OCI-LY1 (cell line): ENCODE measurements around the gene TMEM95.

ENCODE experiments used
- H2AFZ ChIP-seq: fragments of 200-600 bp; sonication (generic), shearing (Covaris generic); 2 replicates; pipeline ENCODE4 v1.6.0; 2014; ENCODE audit warnings: antibody characterized with exemption, mild to moderate bottlenecking, low read length
- H3F3A ChIP-seq: fragments of 200-600 bp; sonication (generic), shearing (Covaris generic); 2 replicates; pipeline ENCODE4 v1.6.0; 2014; ENCODE audit warnings: mild to moderate bottlenecking, antibody characterized with exemption, low read length, moderate library complexity; ENCODE audit not compliant: insufficient read depth
- H3K27ac ChIP-seq: fragments of 200-600 bp; sonication (generic); 2 replicates; pipeline ENCODE4 v1.5.1; 2014; ENCODE audit warnings: low read length, mixed run types, mild to moderate bottlenecking, low read depth; ENCODE audit not compliant: poor library complexity, severe bottlenecking
- H3K27me3 ChIP-seq: fragments of 200-600 bp; sonication (generic); 2 replicates; pipeline ENCODE4 v1.6.0; 2014; ENCODE audit warnings: antibody characterized with exemption, mild to moderate bottlenecking, low read length, moderate library complexity; ENCODE audit not compliant: insufficient read depth
- H3K36me3 ChIP-seq: fragments of 200-600 bp; sonication (generic); 2 replicates; pipeline ENCODE4 v1.6.1; 2014; ENCODE audit warnings: mild to moderate bottlenecking, antibody characterized with exemption, low read length, moderate library complexity, mixed read lengths; ENCODE audit not compliant: insufficient read depth
- H3K4me1 ChIP-seq: fragments of 200-600 bp; sonication (generic); 2 replicates; pipeline ENCODE4 v1.5.1; 2014; ENCODE audit warnings: mild to moderate bottlenecking, low read length, moderate library complexity; ENCODE audit not compliant: insufficient read depth, severe bottlenecking
- H3K4me2 ChIP-seq: fragments of 200-600 bp; sonication (generic), shearing (Covaris generic); 2 replicates; pipeline ENCODE4 v1.6.1; 2014; ENCODE audit warnings: low read length
- H3K4me3 ChIP-seq: fragments of 200-600 bp; sonication (generic); 2 replicates; pipeline ENCODE4 v1.5.1; 2014; ENCODE audit warnings: low read length, low read depth, mild to moderate bottlenecking, mixed read lengths; ENCODE audit not compliant: poor library complexity, severe bottlenecking
- H3K79me2 ChIP-seq: fragments of 200-600 bp; shearing (Covaris generic); 2 replicates; pipeline ENCODE4 v1.6.1; 2016; ENCODE audit warnings: mixed run types, low read length, mixed read lengths; ENCODE audit not compliant: insufficient read depth
- H3K9ac ChIP-seq: fragments of 200-600 bp; sonication (generic), shearing (Covaris generic); 2 replicates; pipeline ENCODE4 v1.6.1; 2014; ENCODE audit warnings: mild to moderate bottlenecking, low read length, mixed read lengths
- H3K9me2 ChIP-seq: fragments of 200-600 bp; sonication (generic), shearing (Covaris generic); 2 replicates; pipeline ENCODE4 v1.6.1; 2014; ENCODE audit warnings: low read depth, mild to moderate bottlenecking, low read length, mixed read lengths
- H3K9me3 ChIP-seq: fragments of 200-600 bp; shearing (Covaris generic); 2 replicates; pipeline ENCODE4 v1.6.1; 2014; ENCODE audit warnings: low read length, mixed read lengths
- H4K20me1 ChIP-seq: fragments of 200-600 bp; sonication (generic), shearing (Covaris generic); 2 replicates; pipeline ENCODE4 v1.6.0; 2016; ENCODE audit warnings: mild to moderate bottlenecking, low read length; ENCODE audit not compliant: insufficient read depth
- CTCF ChIP-seq: fragments of 200-600 bp; sonication (generic), shearing (Covaris generic); IDR thresholded peaks from 2 replicates; pipeline ENCODE4 v1.5.1; 2017; ENCODE audit warnings: mild to moderate bottlenecking, antibody characterized with exemption, low read length, moderate library complexity, mixed read lengths
- EZH2 ChIP-seq: fragments of 200-600 bp; sonication (generic), shearing (Covaris generic); IDR thresholded peaks from 2 replicates; pipeline ENCODE4 v1.8.0; 2017; ENCODE audit warnings: borderline replicate concordance, mixed run types, mild to moderate bottlenecking, antibody characterized with exemption, low read length, moderate library complexity, mixed read lengths

The TMEM95 gene

DNA sequence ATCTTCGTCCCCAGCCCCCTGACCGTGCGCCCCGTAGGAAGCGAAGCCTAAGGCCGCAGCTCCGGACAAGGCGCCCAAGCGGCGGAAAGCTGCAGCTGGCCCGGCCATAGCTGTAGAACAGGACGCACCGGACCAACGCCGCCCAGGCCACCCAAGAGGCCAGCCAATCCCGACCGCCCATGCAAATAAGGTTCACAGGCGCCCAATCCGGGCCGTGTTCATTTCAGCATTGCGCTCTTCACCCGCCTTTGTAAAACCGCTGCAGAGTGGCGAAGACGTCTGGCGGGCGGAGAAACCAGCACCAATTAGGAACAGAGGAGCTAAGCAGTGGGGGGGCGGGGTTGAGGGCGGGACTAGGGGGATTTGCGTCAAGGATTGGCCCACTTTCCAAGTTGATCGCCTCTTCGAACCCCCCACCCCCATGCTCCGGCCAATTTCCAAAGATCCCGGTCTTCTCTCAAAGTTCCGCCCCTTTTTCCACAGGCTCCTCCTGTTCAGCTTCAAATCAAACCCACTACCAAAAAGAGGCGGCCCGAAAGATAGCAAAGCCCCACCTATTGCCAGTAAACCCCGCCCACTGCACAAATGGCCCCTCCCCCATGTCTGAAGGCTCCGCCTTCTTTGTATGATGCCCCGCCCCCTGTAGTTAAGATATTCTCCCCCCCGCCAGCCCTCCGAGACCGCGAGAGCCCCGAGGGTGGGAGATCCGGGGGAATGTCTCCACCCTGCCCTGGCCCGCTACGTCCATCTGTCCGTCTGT, 49.2 kb downstream of the TMEM95 start, which contains the start of gene TMEM256:
TMEM256 (minus strand) TSS at position 121 of the 760 bp plus-strand sequence; CDS start at position 108, 13 bp downstream.
- Histone ChIP-seq H3K9ac (peak within 1 kb of the TSS; percentile 78), H2AFZ (no peak within 1 kb of the TSS), H3K36me3 (no peaks in the 10 kb centered on the region)

GRCh38 chr17:7404737-7405349, 49.9 kb downstream of the TMEM95 start:
- no peaks in the 10 kb centered on the region for H4K20me1 ChIP-seq
- peaks cover 9% of the 10 kb centered on the region for H3K27me3 ChIP-seq
- H3K4me3 ChIP-seq, result peak overlapping the region; percentile 77
- peaks cover 15% of the 10 kb centered on the region for H3K4me1 ChIP-seq
- H3F3A ChIP-seq, result 0 out of 2 replicates have a peak, but pooled peaks cover 3% of the 10 kb centered on the region
- H3K9ac ChIP-seq, result peak overlapping the region; percentile 48; the same call in 1 of the 2 replicates
- H3K9me3 ChIP-seq, result no peaks in the 10 kb centered on the region
- H3K9me2 ChIP-seq, result no peaks in the 10 kb centered on the region
- H3K36me3 ChIP-seq, result no peaks in the 10 kb centered on the region
- peak overlapping the region; percentile 65 for H3K4me2 ChIP-seq
- no peaks in the 10 kb centered on the region for H3K79me2 ChIP-seq
- H3K27ac ChIP-seq, result no peak overlapping the region
- TF ChIP-seq CTCF, result no peak
- H2AFZ ChIP-seq, result no peak overlapping the region

More for the DNA sequence above, 49.2 kb downstream of the TMEM95 start, which contains the start of gene TMEM256:
- TF ChIP-seq EZH2 (no peak), CTCF (no peak)
- Histone ChIP-seq H3K9me2 (no peaks in the 10 kb centered on the region), H3F3A (0 out of 2 replicates have a peak, but pooled peaks cover 3% of the 10 kb centered on the region), H3K27ac (no peak within 1 kb of the TSS), H3K27me3 (peaks cover 9% of the 10 kb centered on the region), H4K20me1 (no peaks in the 10 kb centered on the region), H3K4me2 (peak within 1 kb of the TSS; percentile 85), H3K4me3 (peak within 1 kb of the TSS; percentile 77), H3K9me3 (no peaks in the 10 kb centered on the region), H3K79me2 (no peaks in the 10 kb centered on the region), H3K4me1 (peaks cover 15% of the 10 kb centered on the region)

GRCh38 chr17:7405350-7406234, 50.6 kb downstream of the TMEM95 start:
- TF ChIP-seq CTCF, result no peak
- no peak for TF ChIP-seq EZH2
- Histone ChIP-seq H3K9me2 (no peaks in the 10 kb centered on the region), H3K4me2 (peak overlapping the region; percentile 65), H3K27ac (no peak overlapping the region), H2AFZ (no peak overlapping the region), H4K20me1 (no peaks in the 10 kb centered on the region), H3K4me1 (peaks cover 15% of the 10 kb centered on the region), H3K79me2 (no peaks in the 10 kb centered on the region), H3K4me3 (peak overlapping the region; percentile 77), H3K9ac (no peak overlapping the region; the same call in 1 of the 2 replicates), H3K27me3 (peaks cover 9% of the 10 kb centered on the region), H3F3A (0 out of 2 replicates have a peak, but pooled peaks cover 3% of the 10 kb centered on the region), H3K9me3 (no peaks in the 10 kb centered on the region), H3K36me3 (no peaks in the 10 kb centered on the region)
